ENCODE measurements around the gene MAML2. TPM values are rescaled to one million over a fixed set of nuclear protein-coding genes. Genes with fewer than 3 reads are reported as not detected.

The MAML2 gene
- total and polyA plus RNA-seq, 2 of the 8 experiments (the other 6 are each of a cell fraction or from before 2014, with no cell fraction given): 3.8 to 6.6 TPM

DNA sequence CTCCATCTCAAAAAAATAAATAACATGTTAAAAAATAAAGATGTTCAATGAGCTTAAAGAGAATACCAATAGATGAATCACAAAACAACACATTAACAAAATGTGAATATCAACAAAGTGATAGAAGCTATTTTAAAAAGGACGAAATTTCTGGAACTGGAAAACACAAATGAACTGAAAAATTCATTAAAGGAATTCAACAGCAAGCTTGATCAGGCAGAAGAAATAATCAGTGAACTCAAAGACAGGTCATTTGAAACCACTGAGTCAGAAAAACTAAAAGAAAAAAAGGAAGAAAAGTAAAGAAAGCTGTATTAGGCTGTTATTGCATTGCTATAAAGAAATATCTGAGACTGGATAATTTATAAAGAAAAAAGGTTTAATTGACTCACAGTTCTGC, 412.0 kb downstream of the MAML2 start:
- no peak overlapping the region for H4K8ac ChIP-seq (ENCODE audit: extremely low read depth, insufficient read depth, low read length)
- no peak overlapping the region for H2BK15ac ChIP-seq (ENCODE audit: low read length)
- no peak overlapping the region for H3K14ac ChIP-seq (ENCODE audit: insufficient read length)
- 76% methylated on average over 1 of the region's 1 CpG; no CpG with 5 or more reads in 1 of the 2 experiments for WGBS, 2 experiments (ENCODE audit: extremely low coverage in 1 of 2, insufficient coverage in 1 of 2, insufficient read length in 1 of 2, insufficient replicate concordance in 2 of 2, low coverage in 1 of 2, low lambda C conversion rate in 2 of 2, missing lambda C conversion rate in 1 of 2)
- no peaks in the 10 kb centered on the region for H3K9me3 ChIP-seq (ENCODE audit: insufficient read depth in 2 of 2, low read depth in 1 of 2, low read length in 1 of 2)
- no peak overlapping the region for H2BK12ac ChIP-seq (ENCODE audit: low read depth, low read length)
- no peak overlapping the region for H2BK5ac ChIP-seq (ENCODE audit: low read depth, low read length)
- no peak overlapping the region for H3K23ac ChIP-seq (ENCODE audit: insufficient read length)
- no peaks in the 10 kb centered on the region for H4K20me1 ChIP-seq (replicated peaks in 1 of 2; ENCODE audit: control insufficient read depth in 1 of 2, insufficient read depth in 2 of 2, low read length in 2 of 2)
- no peak overlapping the region for H3K4ac ChIP-seq (replicated peaks; ENCODE audit: insufficient read length, low read depth, low read length)
- H2BK20ac ChIP-seq (ENCODE audit: low read length): no peak overlapping the region
- DNase-seq (ENCODE audit: low read depth in 1 of 2, low spot score in 2 of 2) (no peak), FAIRE-seq (no peak)
- H2BK120ac ChIP-seq (replicated peaks; ENCODE audit: low read depth, low read length): no peak overlapping the region
- no peak overlapping the region for H3K27ac ChIP-seq (ENCODE audit: low read depth, low read length)
- H3K79me2 ChIP-seq (ENCODE audit: control insufficient read depth in 1 of 2, insufficient read depth in 2 of 2, low read length in 2 of 2): no peaks in the 10 kb centered on the region
- no peaks in the 10 kb centered on the region for H3K23me2 ChIP-seq (ENCODE audit: low read depth, low read length)
- CTCF ChIA-PET (ENCODE audit: partially characterized antibody): no interaction called here
- no peaks in the 10 kb centered on the region for H3K27me3 ChIP-seq (replicated peaks in 1 of 4; ENCODE audit: control insufficient read depth in 3 of 4, extremely low read depth in 1 of 4, insufficient read depth in 3 of 4, low read length in 3 of 4)
- H4K5ac ChIP-seq (ENCODE audit: insufficient read length, low read depth, low read length): no peak overlapping the region
- no peak overlapping the region for H3K4me2 ChIP-seq (ENCODE audit: insufficient read depth in 1 of 2, low read depth in 2 of 2, low read length in 2 of 2)
- no peak overlapping the region for H2AFZ ChIP-seq (ENCODE audit: low read length)
- H3K56ac ChIP-seq (replicated peaks; ENCODE audit: insufficient read length, low read depth, low read length): no peak overlapping the region
- no peak overlapping the region for H3K4me3 ChIP-seq (ENCODE audit: extremely low read depth in 1 of 4, insufficient read depth in 2 of 4, low read depth in 3 of 4, low read length in 4 of 4)
- no peak overlapping the region for H4K91ac ChIP-seq (replicated peaks; ENCODE audit: insufficient read length, low read length)
- no peak overlapping the region for H3K18ac ChIP-seq (ENCODE audit: extremely low read depth, low read length)
- H2AK5ac ChIP-seq (ENCODE audit: low read depth, low read length): no peak overlapping the region
- no peak overlapping the region for H3K9ac ChIP-seq (replicated peaks in 1 of 4; ENCODE audit: extremely low read depth in 1 of 4, low read depth in 3 of 4, low read length in 3 of 4)
- H3K79me1 ChIP-seq (ENCODE audit: low read depth, low read length): no peaks in the 10 kb centered on the region
- no peaks in the 10 kb centered on the region for H3K36me3 ChIP-seq (ENCODE audit: control insufficient read depth in 2 of 4, insufficient read depth in 4 of 4, low read length in 3 of 4)
- no peaks in the 10 kb centered on the region for H3K4me1 ChIP-seq (replicated peaks in 1 of 4; ENCODE audit: control insufficient read depth in 3 of 4, insufficient read depth in 4 of 4, low read length in 3 of 4)
- POLR2A ChIA-PET (ENCODE audit: partially characterized antibody): no interaction called here
- TF ChIP-seq GTF2F1 (IDR thresholded peaks at IDR 0.05; ENCODE audit: borderline replicate concordance, low read depth, low read length) (no peak), SIRT6 (IDR thresholded peaks at IDR 0.05; ENCODE audit: low read length) (no peak), EZH2 (IDR thresholded peaks at IDR 0.05; ENCODE audit: low read depth, low read length, severe bottlenecking) (no peak), BRCA1 (IDR thresholded peaks at IDR 0.05; ENCODE audit: low read depth, low read length) (no peak), MAX (IDR thresholded peaks at IDR 0.05) (no peak), ATF2 (IDR thresholded peaks at IDR 0.05; ENCODE audit: low read length) (no peak), SRF (IDR thresholded peaks at IDR 0.05; ENCODE audit: low read depth, low read length) (no peak), BCL11A (IDR thresholded peaks at IDR 0.05; ENCODE audit: low read depth in 2 of 2, low read length in 2 of 2) (no peak), HDAC2 (IDR thresholded peaks at IDR 0.05; ENCODE audit: borderline replicate concordance in 1 of 2, low read depth in 2 of 2, low read length in 2 of 2) (no peak), POU5F1 (IDR thresholded peaks at IDR 0.05; ENCODE audit: low read depth, low read length) (no peak), POLR2AphosphoS5 (IDR thresholded peaks at IDR 0.05; ENCODE audit: low read depth, low read length) (no peak), GABPA (IDR thresholded peaks at IDR 0.05; ENCODE audit: borderline replicate concordance, insufficient read depth, low read length) (no peak)
